Cardiac muscle cell (in vitro differentiated cells and primary cell): ENCODE results near the gene SPRYD3. TPM values are rescaled to one million over a fixed set of nuclear protein-coding genes. Genes with fewer than 3 reads are reported as not detected.

ENCODE experiments used
- DNase-seq, 2 donors: peaks; one replicate each; pipeline versions ENCODE4 v3.0.0 to v3.0.0-alpha.2; 2010 to 2017; ENCODE audit warnings: low read depth in 1 of 2, low spot score in 1 of 2
- H3K27ac ChIP-seq: fragments of 200-600 bp; sonication (generic); 2 replicates; pipeline ENCODE4 v1.5.1; 2016
- H3K27me3 ChIP-seq: fragments of 200-600 bp; sonication (generic); 2 replicates; pipeline ENCODE4 v1.6.0; 2016; ENCODE audit warnings: control low read depth
- H3K36me3 ChIP-seq: fragments of 200-600 bp; sonication (generic); 2 replicates; pipeline ENCODE4 v1.5.1; 2016; ENCODE audit warnings: control low read depth
- H3K4me1 ChIP-seq: fragments of 200-600 bp; sonication (generic); 2 replicates; pipeline ENCODE4 v1.8.1; 2017; ENCODE audit warnings: low read depth, mild to moderate bottlenecking, mixed run types
- H3K4me3 ChIP-seq: fragments of 200-600 bp; sonication (generic); 2 replicates; pipeline ENCODE4 v1.5.1; 2016; ENCODE audit warnings: mild to moderate bottlenecking
- H3K9me3 ChIP-seq: fragments of 200-600 bp; sonication (generic); 2 replicates; pipeline ENCODE4 v1.5.1; 2017; ENCODE audit warnings: low read depth, mild to moderate bottlenecking, control low read depth
- polyA plus RNA-seq: library from polyadenylated mRNA; unstranded; fragments of >200 nt; fragmentation: Nextera tagmentation; extraction: Ambion mirVana; gene quantifications from 2 replicates; pipeline ENCODE4 v1.2.1, GENCODE V29; 2016
- total RNA-seq: library from RNA; depleted of rRNA; stranded (reverse); fragments of >200 nt; gene quantifications from 2 replicates; pipeline ENCODE4 v1.2.3, GENCODE V29; 2016
- TF ChIP-seq, protein P1 (sequence below): IDR thresholded peaks from 2 replicates; pipeline ENCODE4 v1.5.1; 2012; ENCODE audit warnings: low read depth, mild to moderate bottlenecking, low read length

SPRYD3 gene
- total and polyA plus RNA-seq, 2 experiments from 2014 or later: 14.8 to 17.6 TPM

DNA sequence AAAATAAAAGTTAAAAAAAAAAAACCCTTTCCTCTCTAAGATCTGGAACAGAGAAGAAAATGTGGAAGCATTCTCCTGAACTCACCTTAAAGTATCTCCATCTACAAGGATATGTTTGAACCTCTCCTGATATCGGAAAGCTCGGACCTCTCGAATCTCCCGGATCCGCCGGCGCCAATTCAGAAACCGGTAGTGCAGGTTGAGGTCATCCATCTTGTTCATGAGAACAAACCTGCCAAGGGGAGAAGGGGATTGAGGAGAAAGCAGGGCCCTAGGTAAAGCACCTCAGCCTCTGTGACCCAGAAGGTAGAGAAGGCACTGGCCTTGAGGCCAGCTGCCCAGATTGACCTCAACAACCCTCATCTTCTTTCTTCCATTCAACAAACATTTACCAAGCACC, 2.2 kb downstream of the SPRYD3 start:
- no peak for DNase-seq
- Histone ChIP-seq H3K27me3 (no peaks in the 10 kb centered on the region), H3K36me3 (peaks cover 3% of the 10 kb centered on the region), H3K9me3 (no peaks in the 10 kb centered on the region), H3K4me1 (peaks cover 44% of the 10 kb centered on the region), H3K27ac (no peak overlapping the region), H3K4me3 (no peak overlapping the region)
- TF ChIP-seq, protein P1, sequence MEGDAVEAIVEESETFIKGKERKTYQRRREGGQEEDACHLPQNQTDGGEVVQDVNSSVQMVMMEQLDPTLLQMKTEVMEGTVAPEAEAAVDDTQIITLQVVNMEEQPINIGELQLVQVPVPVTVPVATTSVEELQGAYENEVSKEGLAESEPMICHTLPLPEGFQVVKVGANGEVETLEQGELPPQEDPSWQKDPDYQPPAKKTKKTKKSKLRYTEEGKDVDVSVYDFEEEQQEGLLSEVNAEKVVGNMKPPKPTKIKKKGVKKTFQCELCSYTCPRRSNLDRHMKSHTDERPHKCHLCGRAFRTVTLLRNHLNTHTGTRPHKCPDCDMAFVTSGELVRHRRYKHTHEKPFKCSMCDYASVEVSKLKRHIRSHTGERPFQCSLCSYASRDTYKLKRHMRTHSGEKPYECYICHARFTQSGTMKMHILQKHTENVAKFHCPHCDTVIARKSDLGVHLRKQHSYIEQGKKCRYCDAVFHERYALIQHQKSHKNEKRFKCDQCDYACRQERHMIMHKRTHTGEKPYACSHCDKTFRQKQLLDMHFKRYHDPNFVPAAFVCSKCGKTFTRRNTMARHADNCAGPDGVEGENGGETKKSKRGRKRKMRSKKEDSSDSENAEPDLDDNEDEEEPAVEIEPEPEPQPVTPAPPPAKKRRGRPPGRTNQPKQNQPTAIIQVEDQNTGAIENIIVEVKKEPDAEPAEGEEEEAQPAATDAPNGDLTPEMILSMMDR: no peak

DNA sequence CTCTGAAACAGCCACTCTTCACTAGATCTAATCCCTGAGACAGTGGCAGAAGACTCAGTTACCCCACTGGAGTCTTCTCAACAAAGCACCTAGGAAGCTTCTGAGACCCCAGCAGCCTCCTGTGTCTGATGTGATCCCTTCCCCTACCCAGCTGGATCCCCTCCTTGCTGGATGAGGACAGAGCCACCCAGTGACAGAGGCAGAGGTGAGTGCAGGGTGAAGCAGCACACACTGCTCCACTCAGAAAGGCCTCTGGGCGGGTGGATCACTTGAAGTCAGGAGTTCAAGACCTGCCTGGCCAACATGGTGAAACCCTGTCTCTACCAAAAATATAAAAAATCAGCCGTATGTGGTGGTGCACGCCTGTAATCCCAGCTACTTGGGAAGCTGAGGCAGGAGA, 2.7 kb downstream of the SPRYD3 start:
- Histone ChIP-seq H3K4me3 (no peak overlapping the region), H3K36me3 (peaks cover 3% of the 10 kb centered on the region), H3K27ac (peak overlapping the region; percentile 64), H3K27me3 (no peaks in the 10 kb centered on the region), H3K4me1 (peaks cover 49% of the 10 kb centered on the region), H3K9me3 (no peaks in the 10 kb centered on the region)
- TF ChIP-seq, protein P1: no peak
- no peak for DNase-seq

DNA sequence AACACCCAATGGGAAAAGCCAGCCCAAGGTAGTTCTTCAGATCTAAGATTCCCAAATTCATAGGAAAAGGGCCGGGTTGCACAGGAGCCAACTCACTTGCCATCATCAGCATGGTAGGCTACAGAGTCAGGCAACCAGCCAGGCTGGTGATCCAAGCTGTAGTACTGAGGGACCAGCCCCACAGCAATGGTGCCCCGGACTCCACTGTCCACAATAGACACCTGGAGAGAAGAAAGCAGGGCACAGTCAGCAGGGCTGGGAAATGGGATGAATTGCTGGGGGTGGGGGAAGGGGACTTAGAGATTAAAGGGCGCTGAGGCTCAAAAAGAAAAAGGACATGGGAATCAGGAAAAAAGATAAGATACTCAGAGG, 4.2 kb downstream of the SPRYD3 start:
- no peak for DNase-seq
- H3K27ac ChIP-seq: no peak overlapping the region
- TF ChIP-seq, protein P1: no peak
- H3K4me1 ChIP-seq: peaks cover 55% of the 10 kb centered on the region
- no peaks in the 10 kb centered on the region for H3K9me3 ChIP-seq
- peaks cover 3% of the 10 kb centered on the region for H3K36me3 ChIP-seq
- H3K4me3 ChIP-seq: no peak overlapping the region
- H3K27me3 ChIP-seq: no peaks in the 10 kb centered on the region

DNA sequence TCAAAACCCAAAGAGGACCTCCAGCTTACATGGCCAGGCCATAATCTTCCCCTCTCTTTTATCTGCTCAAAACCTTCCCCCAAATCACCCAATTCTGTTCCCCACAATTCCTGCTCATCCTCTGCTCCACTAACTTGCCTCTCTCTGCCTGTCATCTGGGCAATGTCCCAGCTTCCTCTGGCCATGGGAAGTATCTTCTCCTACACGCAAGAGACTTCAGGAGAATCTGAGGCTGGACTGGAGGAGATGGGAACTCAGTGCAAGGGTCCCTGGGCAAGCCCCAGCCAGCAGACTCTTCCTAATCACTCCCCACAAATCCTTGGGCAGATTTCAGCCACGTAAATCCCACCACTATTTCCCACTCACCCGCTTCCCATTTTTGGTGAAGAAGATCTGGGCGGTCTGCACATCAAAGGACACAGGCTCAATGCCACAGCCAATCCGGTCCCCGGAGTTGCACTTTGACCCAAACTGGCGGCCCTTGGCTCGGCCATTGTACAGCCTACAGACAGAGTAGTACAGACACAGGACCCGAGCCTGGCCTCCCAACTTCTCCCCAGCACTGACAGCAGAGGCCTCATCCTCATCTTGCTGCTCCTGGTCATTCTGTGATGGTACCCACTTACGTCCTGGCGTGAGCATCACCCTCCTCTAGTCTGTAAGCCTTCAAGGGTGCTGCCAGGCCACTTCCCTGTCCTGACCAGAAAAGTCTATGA, 4.7 kb downstream of the SPRYD3 start:
- H3K27ac ChIP-seq: no peak overlapping the region
- peaks cover 57% of the 10 kb centered on the region for H3K4me1 ChIP-seq
- H3K4me3 ChIP-seq: no peak overlapping the region
- H3K36me3 ChIP-seq: peaks cover 3% of the 10 kb centered on the region
- no peaks in the 10 kb centered on the region for H3K27me3 ChIP-seq
- TF ChIP-seq, protein P1: no peak
- no peaks in the 10 kb centered on the region for H3K9me3 ChIP-seq
- DNase-seq: no peak

DNA sequence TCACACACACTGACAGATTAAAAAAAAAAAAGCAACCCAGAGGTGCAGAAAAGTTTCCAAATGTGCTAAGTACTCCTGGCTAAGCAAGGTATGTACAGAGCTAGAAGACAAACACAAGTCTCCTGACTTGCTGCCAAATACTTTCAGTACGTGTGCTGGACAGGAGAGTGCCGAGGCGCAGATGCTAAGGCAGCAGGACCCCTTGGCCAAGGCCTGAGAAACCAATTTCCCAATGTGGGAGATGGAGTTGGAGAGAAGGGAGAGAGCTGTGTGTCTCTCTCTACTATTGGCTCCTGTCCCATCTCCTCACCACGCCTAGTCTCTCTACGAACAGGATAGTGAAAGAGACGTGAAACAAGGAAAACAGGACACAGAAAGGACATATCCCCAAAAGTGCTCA, 5.3 kb downstream of the SPRYD3 start:
- TF ChIP-seq, protein P1: no peak
- Histone ChIP-seq H3K27me3 (no peaks in the 10 kb centered on the region), H3K27ac (peak overlapping the region; percentile 87), H3K4me1 (peaks cover 60% of the 10 kb centered on the region), H3K36me3 (peaks cover 3% of the 10 kb centered on the region), H3K4me3 (no peak overlapping the region), H3K9me3 (no peaks in the 10 kb centered on the region)
- DNase-seq: no peak
